DND-41 (cell line): ENCODE measurements around the gene PARM1.

Source experiments
- ATAC-seq: fragments of 200-7000 bp; cut with Tn5 transposase; 3 replicates; pipeline ENCODE4 v1.9.1; 2021; ENCODE audit warnings: low read depth; ENCODE audit not compliant: insufficient read depth
- DNase-seq: peaks from one replicate; pipeline ENCODE4 v3.0.0-alpha.2; 2020
- H2AFZ ChIP-seq: 2 replicates; pipeline ENCODE4 v1.6.0; 2012; ENCODE audit warnings: low read depth, low read length
- H3K27ac ChIP-seq: 2 replicates; pipeline ENCODE4 v1.5.1; 2012; ENCODE audit warnings: low read length, inconsistent platforms
- H3K27me3 ChIP-seq: fragments of 200-600 bp; sonication (generic); 2 replicates; pipeline ENCODE4 v1.6.0; 2012; ENCODE audit warnings: low read length, mild to moderate bottlenecking, inconsistent platforms; ENCODE audit not compliant: insufficient read depth, poor library complexity
- H3K36me3 ChIP-seq: 2 replicates; pipeline ENCODE4 v1.5.1; 2012; ENCODE audit warnings: low read length, inconsistent platforms; ENCODE audit not compliant: insufficient read depth
- H3K4me1 ChIP-seq: 2 replicates; pipeline ENCODE4 v1.5.1; 2012; ENCODE audit warnings: mild to moderate bottlenecking, low read length; ENCODE audit not compliant: insufficient read depth
- H3K4me2 ChIP-seq: 2 replicates; pipeline ENCODE4 v1.6.0; 2012; ENCODE audit warnings: mild to moderate bottlenecking, moderate library complexity, low read length, inconsistent platforms; ENCODE audit not compliant: insufficient read depth
- H3K4me3 ChIP-seq, 2 experiments: fragments of 200-600 bp in 1 of 2; shearing (Covaris generic) in 1 of 2; 2 replicates each; pipeline ENCODE4 v1.5.1; 2012 to 2016; ENCODE audit warnings: inconsistent platforms in 2 of 2, low read length in 2 of 2, mild to moderate bottlenecking in 2 of 2, low read depth in 1 of 2, moderate library complexity in 1 of 2
- H3K79me2 ChIP-seq: 2 replicates; pipeline ENCODE4 v1.6.0; 2012; ENCODE audit warnings: low read length, inconsistent platforms; ENCODE audit not compliant: insufficient read depth
- H3K9ac ChIP-seq: 2 replicates; pipeline ENCODE4 v1.6.0; 2012; ENCODE audit warnings: low read depth, mild to moderate bottlenecking, inconsistent platforms, low read length, moderate library complexity
- H3K9me3 ChIP-seq: 2 replicates; pipeline ENCODE4 v1.5.1; 2012; ENCODE audit warnings: low read length, moderate library complexity, mild to moderate bottlenecking, inconsistent platforms; ENCODE audit not compliant: insufficient read depth, severe bottlenecking
- H4K20me1 ChIP-seq: 2 replicates; pipeline ENCODE4 v1.6.0; 2012; ENCODE audit warnings: low read length; ENCODE audit not compliant: insufficient read depth
- EZH2 ChIP-seq: IDR thresholded peaks from 3 replicates; pipeline ENCODE4 v1.6.1; 2012; ENCODE audit warnings: borderline replicate concordance, low read depth, mild to moderate bottlenecking, moderate library complexity, low read length, inconsistent platforms; ENCODE audit not compliant: severe bottlenecking
- TF ChIP-seq, protein P1 (sequence below): IDR thresholded peaks from 2 replicates; pipeline ENCODE4 v1.5.1; 2012; ENCODE audit warnings: borderline replicate concordance, low read length, moderate library complexity, mild to moderate bottlenecking; ENCODE audit not compliant: poor library complexity, severe bottlenecking; ENCODE audit errors: extremely low read depth

Gene PARM1

DNA sequence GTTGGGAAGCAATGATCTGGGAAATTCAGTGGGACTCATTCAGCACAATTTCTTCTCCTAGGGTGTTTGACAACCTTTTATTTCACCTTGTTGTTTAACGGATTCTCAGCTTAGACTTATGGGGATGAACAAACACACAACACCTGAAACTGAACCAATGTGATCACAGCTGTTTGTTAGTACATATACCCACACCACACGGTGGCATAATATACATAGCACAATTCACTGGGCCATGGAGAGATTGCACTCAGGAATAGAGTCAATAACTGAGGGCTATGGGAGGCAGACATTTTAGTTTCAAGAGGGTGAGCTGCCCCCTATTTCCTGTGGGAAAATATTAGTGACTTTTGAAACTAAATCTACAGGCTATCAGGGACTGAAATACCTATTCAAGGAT, 148.0 kb downstream of the PARM1 start:
- Histone ChIP-seq H3K9me3 (no peaks in the 10 kb centered on the region), H2AFZ (no peak overlapping the region), H4K20me1 (no peaks in the 10 kb centered on the region), H3K4me1 (no peaks in the 10 kb centered on the region), H3K4me3 (no peak overlapping the region), H3K4me2 (no peak overlapping the region), H3K79me2 (no peaks in the 10 kb centered on the region), H3K36me3 (no peaks in the 10 kb centered on the region), H3K27me3 (no peaks in the 10 kb centered on the region), H3K27ac (no peak overlapping the region), H3K9ac (no peak overlapping the region)
- no peak for TF ChIP-seq EZH2
- TF ChIP-seq, protein P1, sequence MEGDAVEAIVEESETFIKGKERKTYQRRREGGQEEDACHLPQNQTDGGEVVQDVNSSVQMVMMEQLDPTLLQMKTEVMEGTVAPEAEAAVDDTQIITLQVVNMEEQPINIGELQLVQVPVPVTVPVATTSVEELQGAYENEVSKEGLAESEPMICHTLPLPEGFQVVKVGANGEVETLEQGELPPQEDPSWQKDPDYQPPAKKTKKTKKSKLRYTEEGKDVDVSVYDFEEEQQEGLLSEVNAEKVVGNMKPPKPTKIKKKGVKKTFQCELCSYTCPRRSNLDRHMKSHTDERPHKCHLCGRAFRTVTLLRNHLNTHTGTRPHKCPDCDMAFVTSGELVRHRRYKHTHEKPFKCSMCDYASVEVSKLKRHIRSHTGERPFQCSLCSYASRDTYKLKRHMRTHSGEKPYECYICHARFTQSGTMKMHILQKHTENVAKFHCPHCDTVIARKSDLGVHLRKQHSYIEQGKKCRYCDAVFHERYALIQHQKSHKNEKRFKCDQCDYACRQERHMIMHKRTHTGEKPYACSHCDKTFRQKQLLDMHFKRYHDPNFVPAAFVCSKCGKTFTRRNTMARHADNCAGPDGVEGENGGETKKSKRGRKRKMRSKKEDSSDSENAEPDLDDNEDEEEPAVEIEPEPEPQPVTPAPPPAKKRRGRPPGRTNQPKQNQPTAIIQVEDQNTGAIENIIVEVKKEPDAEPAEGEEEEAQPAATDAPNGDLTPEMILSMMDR, result no peak
- DNase-seq (no peak), ATAC-seq (no peak)

DNA sequence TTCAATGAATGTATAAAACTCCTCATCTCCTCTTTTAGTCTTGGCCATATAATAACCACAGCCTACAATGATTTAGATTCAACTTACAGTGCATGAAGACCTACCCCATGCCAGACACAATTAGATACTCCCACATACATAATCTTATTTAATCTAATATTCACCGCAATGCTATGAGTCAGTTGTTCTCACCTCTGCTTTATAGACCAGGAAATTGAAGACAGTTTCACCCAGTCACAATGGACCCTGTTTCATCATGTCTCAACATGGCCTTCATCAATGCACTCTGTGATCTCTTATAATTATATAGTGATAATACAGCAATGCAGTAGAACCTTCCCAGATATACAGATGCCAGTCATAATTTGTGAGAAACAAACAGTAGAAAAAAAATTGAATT, 148.6 kb downstream of the PARM1 start:
- ATAC-seq (no peak), DNase-seq (no peak)
- Histone ChIP-seq H3K4me3 (no peak overlapping the region), H3K4me1 (no peaks in the 10 kb centered on the region), H3K9ac (no peak overlapping the region), H3K27ac (no peak overlapping the region), H3K9me3 (no peaks in the 10 kb centered on the region), H3K79me2 (no peaks in the 10 kb centered on the region), H2AFZ (no peak overlapping the region), H3K36me3 (no peaks in the 10 kb centered on the region), H3K27me3 (no peaks in the 10 kb centered on the region), H3K4me2 (no peak overlapping the region), H4K20me1 (no peaks in the 10 kb centered on the region)
- TF ChIP-seq, protein P1, result no peak

DNA sequence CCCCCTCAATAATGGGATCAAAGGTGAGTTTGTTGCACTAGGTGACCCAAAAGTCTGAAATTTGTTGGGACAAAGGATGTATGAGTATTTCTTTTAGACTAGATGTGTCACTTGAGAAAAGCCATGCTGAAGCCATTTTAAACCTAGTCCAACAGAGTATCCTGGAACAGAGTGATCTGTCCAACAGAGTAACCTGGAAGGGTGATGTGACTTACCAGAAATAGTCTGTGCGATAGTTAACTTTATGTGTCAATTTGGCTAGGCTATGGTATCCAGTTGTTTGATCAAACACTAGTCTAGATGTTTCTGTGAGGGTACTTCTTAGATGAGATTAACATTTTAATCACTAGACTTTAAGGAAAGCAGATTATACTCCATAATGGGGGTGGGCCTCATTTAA, 154.5 kb downstream of the PARM1 start:
- Histone ChIP-seq H3K4me3 (no peak overlapping the region), H4K20me1 (no peaks in the 10 kb centered on the region), H3K9me3 (no peaks in the 10 kb centered on the region), H3K79me2 (no peaks in the 10 kb centered on the region), H3K4me1 (no peaks in the 10 kb centered on the region), H3K27me3 (no peaks in the 10 kb centered on the region), H3K4me2 (no peak overlapping the region), H3K27ac (no peak overlapping the region), H3K36me3 (no peaks in the 10 kb centered on the region), H2AFZ (no peak overlapping the region), H3K9ac (no peak overlapping the region)
- ATAC-seq, result no peak
- no peak for DNase-seq
- no peak for TF ChIP-seq EZH2
- TF ChIP-seq, protein P1, result no peak

DNA sequence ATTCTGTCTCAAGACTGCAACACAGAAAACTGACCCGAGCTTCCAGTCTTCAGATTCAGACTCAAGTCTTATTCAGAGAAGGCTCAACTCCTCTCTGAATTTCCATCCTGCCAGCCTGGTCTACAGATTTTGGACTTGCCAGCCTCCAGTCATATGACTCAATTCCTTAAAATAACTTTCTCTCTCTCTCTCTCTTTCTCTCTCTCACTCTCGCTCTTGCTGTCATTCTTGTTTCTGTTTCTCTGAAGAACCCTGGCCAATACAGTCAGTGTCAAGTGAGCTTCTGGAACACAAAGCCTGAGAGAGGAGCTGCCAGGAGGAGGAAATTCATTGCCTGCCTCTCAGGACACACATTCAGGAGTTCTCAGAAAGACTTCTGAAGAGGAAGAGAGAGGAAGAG, 154.9 kb downstream of the PARM1 start:
- DNase-seq, result no peak
- H3K79me2 ChIP-seq, result no peaks in the 10 kb centered on the region
- no peak for ATAC-seq
- no peak overlapping the region for H3K27ac ChIP-seq
- H3K4me2 ChIP-seq, result no peak overlapping the region
- H3K4me3 ChIP-seq, result no peak overlapping the region
- no peaks in the 10 kb centered on the region for H4K20me1 ChIP-seq
- H2AFZ ChIP-seq, result no peak overlapping the region
- no peak for TF ChIP-seq EZH2
- TF ChIP-seq, protein P1, result no peak
- no peaks in the 10 kb centered on the region for H3K27me3 ChIP-seq
- H3K36me3 ChIP-seq, result no peaks in the 10 kb centered on the region
- H3K9me3 ChIP-seq, result no peaks in the 10 kb centered on the region
- no peak overlapping the region for H3K9ac ChIP-seq
- H3K4me1 ChIP-seq, result no peaks in the 10 kb centered on the region
